HG02571 (cell line): Measurements from ENCODE around the gene EVC2.

Experiments
- ATAC-seq: cut with Tn5 transposase; IDR thresholded peaks from one replicate; pipeline ENCODE4 v1.9.1; 2021; ENCODE audit warnings: mild to moderate bottlenecking, moderate library complexity; ENCODE audit not compliant: unreplicated experiment

Gene EVC2

GRCh38 chr4:5568336-5568735 is 140.0 kb downstream of the EVC2 start:
- no peak for ATAC-seq

GRCh38 chr4:5566991-5567390 is 141.4 kb downstream of the EVC2 start:
- ATAC-seq, result no peak

- no peak for ATAC-seq
Measured at GRCh38 chr4:5566526-5566925, 141.8 kb downstream of the EVC2 start.

DNA sequence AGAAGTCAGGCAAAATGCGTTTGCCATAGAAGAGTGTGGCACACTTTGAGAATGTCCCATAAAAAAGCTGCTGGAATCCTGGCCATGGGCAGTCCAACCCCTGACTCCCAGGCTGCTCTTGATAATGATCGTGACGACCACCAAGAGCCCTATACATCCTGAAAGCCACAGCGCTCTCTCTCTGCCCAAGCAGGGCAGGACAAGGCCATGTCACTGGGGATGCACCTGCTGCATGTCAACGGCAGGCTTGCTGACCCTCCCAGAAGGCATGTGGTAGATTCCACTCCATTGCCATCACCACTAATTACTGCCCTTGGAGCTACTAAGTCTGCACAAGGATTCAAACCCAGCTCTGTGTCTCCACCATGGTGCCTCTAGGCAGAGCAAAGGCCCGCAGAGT is 144.5 kb downstream of the EVC2 start:
- ATAC-seq, result no peak

DNA sequence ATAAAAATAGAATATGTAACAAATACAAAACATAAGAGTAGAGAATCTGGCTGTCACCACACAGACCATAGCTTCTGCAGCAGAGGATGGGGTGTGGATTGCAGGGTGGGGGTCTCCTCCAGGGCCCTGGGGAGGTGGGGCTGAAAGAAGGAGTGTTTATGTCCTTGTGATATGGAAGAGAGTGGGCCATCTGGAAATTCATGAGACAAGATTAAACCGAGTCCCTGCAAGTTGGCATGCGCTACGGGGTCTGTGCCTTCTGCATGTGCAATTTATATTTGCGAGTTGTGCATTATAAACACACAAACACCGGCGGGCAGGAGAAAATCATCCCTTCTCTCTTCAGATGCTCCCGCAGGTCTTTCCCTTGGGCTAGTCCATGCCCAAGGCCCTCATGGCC is 145.9 kb downstream of the EVC2 start:
- ATAC-seq, result no peak

DNA sequence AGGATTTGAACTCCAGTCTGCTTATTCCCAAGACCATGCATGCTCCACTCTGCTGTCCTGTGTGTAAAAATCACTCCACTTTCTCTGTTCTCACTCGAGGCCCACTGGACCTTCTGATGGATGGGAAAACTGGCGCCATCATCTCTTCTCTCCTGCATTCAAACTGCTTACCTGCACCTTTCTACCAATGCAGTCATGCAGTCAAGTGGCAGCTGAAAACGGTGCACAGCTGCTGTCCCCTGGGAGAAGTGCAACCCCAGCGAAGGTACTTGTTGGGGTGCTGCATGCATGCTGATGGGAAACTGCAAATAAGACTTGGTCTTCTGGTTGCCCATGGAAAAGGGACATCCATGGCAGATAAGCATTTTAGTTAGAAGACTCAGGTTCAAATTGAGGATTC is 147.1 kb downstream of the EVC2 start:
- no peak for ATAC-seq

DNA sequence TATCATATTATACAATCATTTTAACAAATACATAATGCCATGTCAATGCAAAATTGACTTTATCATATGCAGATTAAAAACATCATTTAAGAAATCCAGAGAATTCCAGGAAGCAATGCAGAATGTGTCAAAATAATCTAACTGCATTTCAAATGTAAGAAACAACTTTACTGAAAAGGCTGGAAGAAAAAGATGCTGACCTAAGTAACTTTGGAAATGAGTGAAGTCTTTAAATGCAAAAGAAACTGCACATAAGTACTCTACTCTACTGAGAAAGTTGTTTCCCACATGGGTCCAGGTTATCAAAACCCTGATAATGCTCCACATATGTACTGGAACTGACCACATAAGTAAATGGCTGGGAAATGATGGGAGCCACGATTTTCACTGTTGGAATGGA is 149.9 kb downstream of the EVC2 start:
- ATAC-seq, result no peak

- no peak for ATAC-seq
Measured at GRCh38 chr4:5554376-5554775, 154.0 kb downstream of the EVC2 start.

DNA sequence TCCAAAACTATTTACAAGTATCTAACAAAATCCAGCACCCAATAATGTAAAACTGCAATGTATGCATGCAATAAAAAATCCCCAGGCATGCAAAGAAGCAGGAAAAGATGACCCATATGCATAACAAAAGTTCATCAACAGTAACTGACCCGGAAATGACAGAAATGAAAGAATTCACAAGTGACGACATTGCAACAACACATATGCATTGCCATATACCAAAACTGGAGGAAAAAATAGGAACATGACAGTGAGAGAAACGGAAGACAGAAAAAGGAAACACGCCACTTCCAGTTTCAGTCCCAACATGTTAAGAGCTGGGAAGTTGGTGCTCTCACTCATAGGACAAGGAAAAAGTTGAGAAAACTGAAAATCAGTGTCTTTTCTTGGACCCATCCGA is 154.6 kb downstream of the EVC2 start:
- no peak for ATAC-seq

DNA sequence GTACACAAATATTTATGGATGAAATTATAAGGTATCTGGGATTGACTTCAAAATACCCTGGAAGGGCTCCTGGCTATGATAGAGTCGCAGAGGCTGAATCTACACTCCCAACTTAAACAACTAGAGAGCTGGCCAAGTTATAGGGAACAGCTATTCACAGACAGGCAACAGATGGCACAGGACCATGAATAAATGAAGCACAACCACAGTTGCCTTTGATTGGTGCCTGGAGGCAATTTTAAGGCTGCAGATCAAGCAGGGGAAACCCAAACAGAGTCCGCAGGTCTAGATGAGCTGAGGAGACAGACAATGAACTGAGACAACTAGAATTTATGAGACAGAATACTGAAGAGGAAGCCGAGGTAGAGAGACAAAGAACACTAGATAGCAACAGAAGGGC is 155.9 kb downstream of the EVC2 start:
- ATAC-seq, result no peak

DNA sequence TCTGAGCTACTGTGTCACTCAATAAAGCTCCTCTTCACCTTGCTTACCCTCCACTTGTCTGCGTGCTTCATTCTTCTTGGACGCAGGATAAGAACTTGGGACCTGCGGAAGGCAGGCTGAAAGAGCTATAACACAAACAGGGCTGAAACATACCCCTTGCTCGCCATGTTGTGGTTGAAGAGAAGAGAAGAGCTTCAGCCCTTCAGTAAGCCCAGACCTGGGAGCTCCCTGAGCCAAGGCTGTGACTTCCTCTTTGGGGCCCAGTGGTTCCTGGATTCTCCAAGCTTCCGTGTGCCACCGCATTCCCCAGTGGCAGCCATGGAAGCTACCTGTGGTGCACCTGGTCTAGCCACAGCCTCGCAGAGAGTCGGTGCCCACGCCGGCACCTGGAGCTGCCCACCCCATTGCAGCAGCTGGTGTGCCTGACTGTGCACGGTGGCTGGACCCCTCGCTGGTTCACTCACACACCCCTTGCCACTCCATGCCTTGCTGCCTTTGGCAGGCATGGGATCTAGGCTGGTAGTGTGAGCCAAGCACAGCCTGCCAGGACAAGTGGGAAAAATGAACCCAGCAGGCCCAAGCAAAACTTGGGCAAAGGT is 160.6 kb downstream of the EVC2 start:
- no peak for ATAC-seq

- ATAC-seq, result no peak
Measured at GRCh38 chr4:5545271-5545670, 163.1 kb downstream of the EVC2 start.

DNA sequence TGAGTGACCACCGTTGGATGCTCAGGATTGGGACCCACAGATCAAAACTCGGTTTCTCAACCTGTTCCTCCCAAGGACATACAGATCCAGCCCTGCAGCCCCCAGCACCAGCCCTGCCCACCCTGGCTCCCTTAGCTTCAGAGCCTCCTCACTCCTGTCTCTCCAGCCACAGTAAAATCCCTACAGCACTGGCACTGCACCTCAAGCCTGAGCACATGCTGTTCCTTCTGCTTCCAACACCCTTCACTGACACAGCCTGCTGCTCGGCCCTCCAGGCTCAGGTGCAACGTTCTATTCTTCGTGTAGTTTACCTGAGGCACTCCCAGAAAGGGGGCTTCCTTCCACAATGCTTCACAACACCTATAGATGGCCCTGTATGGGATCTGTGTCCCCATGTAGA is 163.6 kb downstream of the EVC2 start:
- no peak for ATAC-seq

DNA sequence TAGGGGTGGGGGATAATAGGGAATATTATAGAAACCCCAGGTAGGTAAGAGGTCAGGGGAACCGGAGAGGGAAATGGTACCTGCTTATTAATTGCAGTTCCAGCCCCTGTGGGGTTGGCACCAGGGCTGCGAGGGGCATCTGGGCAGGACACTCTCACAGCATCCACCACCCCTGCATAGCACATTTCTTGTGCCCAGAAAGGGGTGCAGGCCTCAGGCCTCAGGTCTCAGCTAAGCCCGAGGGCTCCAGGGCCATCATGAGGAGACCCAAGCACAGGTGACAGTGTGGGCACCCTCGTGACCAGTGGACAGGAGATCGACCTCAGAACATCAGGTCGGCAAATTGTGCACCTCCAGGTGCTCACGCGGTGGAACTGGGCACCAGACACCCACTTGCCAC is 164.7 kb downstream of the EVC2 start:
- no peak for ATAC-seq

GRCh38 chr4:5541169-5541568 is 167.2 kb downstream of the EVC2 start:
- ATAC-seq, result no peak

DNA sequence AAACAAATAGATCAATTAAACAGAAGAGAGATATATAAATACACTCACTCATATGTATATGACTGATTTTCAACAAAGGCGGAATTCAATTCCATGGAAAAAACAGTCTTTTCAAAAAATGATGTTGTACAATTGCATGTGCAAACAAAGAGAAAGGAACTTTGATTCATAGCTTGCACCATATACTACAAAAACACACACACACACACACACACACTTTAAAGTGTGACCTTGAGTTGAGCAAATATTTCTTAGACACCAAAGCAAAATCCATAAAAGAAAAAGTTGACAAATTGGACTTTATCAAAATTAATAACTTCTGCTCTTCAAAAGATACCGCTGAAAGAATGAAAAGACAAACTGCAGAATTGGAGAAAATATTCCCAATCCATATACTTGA is 168.8 kb downstream of the EVC2 start:
- ATAC-seq, result no peak

DNA sequence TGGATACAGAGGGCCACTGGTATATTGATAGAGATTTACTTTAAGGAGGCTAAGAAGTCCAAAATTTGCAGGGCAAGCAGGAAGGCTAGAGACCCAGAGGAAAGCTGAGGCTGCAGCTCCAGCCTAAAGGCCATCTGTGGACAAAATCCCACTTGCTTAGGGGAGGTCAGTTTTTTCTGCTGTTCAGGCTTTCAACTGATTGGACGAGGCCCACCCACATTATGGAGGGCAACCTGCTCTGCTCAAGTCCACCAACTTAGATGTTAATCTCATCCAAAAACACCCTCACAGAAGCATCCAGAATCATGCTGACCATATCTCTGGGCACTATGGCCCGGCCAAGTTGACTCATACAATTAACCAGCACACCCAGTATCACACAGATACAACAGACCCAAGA is 176.3 kb downstream of the EVC2 start:
- no peak for ATAC-seq

DNA sequence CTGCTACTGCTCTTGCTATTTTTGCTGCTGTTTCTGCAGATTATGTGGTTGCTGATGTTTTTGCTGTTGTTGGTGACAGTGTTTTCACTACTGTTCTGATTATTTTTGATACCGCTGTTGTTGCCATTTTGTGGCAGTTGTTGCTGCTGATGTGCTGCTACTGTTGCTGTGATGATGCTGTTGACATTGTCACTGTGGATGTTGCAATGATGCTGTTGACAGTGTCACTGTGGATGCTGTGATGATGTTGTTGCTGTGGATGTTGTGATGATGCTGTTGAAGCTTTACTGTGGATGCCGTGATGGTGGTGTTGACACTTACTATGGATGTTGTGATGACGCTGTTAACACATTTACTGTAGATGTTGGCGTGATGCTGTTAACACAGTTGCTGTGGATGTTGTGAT is 180.3 kb downstream of the EVC2 start:
- ATAC-seq, result no peak

- no peak for ATAC-seq
Measured at GRCh38 chr4:5527211-5527610, 181.1 kb downstream of the EVC2 start.

- no peak for ATAC-seq
Measured at GRCh38 chr4:5526080-5526846, 182.1 kb downstream of the EVC2 start.

DNA sequence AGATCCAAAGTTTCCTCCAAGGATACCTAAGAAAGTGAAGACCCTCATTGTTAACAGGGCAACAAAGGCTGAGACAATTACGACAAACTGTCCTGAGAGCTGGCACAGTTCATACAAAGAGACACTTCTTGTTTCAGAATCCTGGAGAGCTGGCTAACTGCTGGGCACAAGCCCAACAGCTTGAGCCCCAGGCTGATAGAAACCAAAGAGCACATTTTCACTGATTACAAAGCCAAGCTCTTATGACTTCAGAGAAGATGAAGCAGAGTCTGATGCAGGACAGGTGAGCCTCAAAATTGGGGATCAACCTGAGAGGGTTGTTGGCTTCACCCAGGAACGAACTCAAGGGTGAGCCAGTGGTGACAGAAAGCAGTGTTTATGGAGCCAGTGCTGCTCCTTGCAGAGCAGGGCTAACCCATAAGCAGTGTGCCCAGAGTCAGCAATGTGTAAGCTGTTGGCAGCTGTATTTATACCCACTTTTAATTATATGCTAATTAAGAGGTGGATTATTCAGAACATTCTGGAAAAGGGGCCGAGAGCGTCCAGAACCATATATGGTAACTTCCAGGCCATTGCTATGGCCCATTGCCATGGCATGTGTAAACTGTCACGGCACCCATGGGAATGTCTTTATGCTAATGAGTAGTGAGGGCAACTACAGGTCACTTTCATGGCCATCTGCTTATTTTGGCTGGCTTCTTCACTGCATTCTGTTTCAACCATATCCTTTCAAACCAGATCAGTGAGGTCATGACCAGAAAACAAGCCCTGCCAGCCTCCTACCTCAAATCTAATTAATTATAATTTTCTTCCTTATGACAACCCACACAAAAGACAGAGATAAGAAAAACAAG is 183.7 kb downstream of the EVC2 start:
- no peak for ATAC-seq

DNA sequence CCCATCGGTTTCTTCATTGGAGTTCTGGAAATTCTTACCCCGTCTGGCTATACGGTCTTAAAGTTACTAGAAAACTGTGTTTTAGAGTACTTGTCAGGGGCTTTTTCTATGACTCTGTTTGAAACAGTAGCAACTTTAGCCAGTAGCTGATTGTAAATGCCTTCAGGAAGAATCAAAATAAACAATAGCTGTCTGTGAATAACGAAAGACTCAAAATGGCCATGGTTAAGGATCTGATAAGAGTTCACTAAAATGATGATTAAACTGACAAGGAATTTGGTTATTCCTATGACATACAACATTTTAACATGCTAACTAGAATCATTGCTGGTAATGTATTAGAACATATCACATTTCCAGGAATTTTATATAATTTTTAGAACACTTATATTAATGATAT is 191.0 kb downstream of the EVC2 start:
- ATAC-seq, result no peak
